NCI-H1092 (cell line): ENCODE measurements around the gene ITPK1.

Source experiments
- DNase-seq: peaks from one replicate; lab custom pipeline; 2025; lab: John Stamatoyannopoulos, UW

Gene ITPK1

DNA sequence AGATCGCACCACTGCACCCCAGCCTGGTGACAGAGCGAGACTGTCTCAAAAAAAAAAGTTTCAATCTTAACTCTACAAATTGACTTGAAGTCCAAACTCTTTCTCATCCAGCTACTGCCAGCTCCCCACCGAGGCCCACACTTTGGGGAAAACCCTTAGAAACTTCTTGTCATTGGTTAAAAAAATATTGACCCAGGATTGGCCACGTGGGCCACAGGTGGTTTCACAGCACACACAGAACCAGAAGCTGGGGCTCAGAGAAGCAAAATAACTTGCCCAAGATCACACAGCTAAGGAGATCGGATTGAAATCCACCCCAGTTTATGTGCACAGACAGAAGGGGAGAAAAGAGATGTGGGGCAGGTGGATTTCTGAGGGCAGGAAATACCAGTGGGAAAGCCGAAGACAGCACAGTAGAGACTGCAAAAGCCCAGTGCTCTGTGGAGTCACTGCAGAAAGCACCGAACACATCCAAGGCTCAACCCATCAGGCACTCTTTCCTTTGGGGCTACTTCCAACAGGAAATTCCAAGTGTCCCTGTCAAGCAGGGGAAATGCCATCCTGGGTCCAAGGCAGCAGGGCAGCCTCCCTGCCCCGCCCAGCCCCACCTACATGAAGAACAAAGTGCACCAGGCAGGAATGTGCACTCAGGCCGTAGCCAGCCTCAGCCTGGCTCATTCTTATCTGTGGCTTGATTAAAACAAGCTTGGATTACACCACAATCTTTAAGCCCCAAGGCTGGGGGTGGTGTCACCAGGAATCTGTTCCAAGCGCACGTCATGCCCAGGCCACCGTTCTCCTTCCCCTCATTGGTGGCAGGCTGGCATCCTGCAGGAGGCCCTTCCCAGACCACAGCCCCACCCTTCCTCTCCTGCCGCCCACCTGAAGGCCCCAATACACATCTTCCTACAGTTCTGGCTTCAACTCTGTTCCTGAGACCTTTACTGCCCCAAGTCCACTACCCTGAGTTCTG lies 72.5 kb downstream of the ITPK1 start:
- DNase-seq, result no peak

DNA sequence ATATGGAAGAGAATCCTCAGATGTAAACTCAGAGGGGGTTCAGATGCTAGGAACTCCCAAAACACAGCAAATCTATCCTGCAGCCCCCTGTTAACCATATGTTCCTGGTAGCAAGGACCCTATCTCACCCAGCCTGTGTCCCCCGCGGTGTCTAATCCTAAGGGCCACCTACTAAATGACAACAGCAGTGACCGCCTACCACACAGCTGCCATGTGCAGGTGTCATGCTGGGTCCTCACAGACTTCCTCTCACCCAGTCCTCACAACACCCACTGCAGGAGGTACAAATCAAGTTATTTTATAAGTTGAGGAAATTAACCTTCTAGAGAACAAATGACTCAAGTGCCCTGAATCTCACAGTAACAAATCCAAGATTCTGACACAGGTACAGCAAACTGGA lies 73.9 kb downstream of the ITPK1 start:
- no peak for DNase-seq

DNA sequence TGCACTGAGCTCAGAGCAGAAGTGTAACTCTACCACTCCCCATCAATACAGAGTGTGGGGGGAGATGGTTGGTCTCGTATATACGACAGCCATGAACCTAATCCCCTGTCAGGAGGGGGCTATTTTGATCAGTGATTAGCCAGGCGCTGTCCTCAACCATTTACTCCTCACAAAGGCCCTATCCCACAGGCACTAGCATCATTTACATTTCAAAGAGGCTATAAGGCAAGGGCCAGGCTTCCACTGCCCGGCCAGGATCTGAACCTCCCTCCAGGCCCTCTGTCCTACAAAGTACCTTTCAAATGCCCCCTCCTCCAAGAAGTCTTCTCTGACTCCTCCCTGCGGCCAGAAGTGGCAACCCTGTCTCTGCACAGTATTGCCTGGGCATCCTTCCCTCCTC lies 74.7 kb downstream of the ITPK1 start:
- no peak for DNase-seq

DNA sequence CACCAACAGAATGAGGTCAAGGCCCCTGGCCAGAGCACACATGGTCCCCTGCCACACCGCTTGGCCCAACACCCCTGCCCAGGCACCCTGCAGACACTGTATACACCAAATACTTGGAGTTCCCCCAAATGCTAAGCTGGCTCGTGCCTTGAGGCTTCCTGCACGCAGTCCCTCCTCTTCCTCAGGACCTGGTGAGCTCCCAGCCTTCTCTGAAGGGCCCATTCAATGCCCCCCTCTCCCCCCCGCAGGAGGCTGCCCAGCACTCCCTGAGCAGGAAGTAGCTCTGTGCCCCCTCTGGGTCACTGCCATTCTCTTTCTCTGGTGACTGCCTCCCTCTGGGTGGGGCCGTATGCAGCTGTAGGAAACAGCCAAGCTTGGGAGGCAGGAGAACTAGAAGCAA lies 75.3 kb downstream of the ITPK1 start:
- DNase-seq, result no peak

DNA sequence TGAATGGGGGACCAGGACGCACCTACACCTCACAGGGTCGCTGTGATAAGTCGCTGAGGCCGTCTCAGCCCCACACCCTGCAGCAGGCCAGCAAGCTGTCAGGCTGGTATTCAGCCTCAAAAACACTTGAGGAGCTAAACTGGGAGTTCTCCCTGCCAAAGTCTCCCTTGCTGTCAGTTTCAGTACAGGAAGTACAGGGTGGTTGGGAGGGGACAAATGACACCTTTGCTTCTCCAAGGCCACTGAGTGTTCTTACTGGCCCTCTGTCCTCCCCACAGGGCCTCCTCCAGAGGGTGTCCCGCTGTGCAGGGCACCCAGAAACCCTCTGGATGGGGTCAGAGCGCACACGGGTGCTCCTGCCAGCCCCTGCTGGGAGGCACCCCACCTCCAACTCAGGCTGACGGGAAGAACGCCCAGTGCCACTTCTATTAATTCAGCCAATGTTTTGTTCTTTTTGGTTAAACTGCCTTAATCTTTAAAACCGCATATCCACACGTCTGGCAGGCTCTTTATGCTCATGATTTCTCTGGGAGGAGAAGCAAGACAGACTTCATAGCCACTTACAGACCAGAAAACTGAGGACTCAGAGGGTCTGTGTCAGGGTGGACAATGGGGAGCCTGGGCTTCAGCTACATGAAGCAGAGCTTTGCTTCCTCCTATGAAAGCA lies 75.9 kb downstream of the ITPK1 start:
- DNase-seq, result no peak

DNA sequence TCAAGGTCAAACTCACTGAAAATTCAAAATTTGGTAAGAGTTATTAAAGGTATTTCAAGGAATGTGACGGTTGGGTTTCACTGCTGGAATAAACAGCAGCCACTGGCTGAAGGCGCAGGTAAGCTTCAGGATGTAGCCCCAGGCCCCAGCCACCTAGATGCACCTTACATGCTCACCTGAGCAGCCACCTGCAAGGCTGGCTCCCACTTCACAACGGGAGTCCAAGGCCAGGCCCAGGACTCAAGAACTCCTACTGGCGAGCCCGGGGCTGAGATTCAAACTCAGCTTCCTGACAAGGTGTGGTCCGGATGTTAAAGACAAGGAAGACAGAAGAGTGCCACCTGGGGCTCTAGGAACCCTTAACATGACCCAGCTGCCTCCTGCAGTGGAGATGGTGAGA lies 78.4 kb downstream of the ITPK1 start:
- DNase-seq, result no peak

DNA sequence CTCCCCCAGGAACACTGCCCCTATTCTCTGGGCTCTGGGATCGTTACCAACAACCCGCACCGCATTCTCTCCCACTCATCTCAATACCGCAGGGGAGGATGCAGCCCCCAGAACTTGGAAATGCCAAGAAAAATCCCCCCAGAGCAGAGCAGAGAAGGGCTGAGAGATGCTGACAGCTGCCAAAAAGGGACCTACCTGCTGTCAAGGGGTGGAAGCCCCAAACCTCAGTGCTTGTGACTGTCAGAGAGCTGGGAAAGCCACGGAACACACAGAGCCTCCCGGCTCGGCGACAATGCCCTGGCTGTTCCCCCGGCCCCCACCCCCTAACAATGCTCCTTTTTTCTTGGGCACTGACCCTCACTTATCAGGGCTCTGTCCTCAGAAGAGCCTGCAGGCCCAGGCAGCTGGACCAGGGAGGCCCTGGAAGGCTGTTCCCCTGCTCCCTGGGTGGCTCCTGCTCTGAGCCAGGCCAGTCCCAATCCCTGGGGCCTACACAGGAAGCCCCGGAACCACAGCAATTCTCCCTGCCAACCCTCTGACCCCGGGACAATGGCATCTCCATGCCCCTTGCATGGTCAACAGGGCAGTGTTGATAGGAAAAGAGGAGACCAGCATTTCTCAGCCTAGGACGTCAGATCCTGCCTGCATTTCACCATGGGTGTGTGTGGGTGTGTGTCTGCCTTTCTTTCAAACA lies 78.9 kb downstream of the ITPK1 start:
- DNase-seq, result no peak

DNA sequence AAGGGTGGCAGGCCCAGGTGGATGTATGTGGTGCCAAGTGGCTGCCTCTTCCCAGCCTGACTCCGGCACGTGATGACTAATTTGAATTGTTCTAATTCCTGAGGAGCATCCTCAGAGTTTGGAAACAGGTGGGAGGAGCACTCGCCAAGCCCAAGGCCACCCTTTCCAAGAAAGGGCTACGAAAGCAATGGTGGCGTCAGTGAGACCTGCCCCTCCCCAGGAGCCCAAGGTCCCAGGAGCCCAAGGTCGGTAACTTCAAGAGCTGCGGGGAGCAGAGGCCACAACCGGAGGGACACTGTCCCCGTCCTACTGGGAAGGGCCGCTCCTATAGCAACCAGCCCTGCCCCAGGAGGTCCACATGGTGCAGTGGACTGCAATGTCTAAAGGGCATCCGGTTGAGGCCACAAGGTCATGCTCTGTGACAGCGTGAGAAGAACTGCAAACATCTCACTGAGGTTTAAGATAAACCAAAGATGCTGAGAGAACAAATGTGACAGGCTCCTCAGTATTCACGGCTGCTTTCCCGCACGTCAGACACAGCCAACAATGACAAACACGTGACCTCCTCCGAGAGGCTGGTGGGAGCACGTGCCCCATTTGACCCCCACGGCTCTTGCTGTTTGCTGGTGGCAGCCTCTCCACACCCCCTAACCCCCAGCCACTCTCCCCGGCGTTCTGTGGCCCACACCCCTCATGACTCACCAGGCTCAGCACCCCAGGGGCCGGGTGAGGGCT lies 79.6 kb downstream of the ITPK1 start:
- DNase-seq, result no peak

DNA sequence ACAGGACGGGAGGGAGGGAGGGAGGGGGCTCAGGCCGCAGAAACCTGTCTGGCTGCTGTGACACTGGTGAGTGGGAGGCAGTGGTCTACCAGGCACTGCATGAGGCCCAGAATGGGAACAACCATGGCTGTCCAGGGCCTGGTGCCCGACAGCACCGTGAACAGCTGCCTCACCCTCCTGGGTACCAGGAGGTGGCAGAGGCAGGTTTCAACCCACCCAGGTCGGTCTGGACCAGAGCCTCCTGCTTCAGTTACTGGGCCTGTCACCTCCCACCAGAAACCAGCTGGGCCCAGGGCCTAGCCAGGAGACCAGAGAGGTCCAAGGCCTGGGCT lies 80.2 kb downstream of the ITPK1 start:
- DNase-seq, result no peak

DNA sequence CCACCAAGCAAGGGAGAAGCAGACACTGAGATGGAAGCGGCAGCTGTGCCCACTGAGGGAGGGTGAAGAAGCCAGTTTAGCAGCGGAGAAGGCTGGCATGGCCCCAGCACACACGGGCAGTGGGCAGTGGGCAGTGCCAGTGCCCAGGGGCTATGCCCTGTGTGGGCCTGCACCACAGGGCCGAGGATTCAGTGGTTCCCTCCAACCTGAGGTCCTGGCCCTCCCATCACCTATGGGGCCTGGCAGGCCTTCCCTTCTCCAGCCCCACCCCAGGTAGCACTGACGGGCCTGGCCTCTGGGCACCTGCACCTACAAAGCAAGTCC lies 81.1 kb downstream of the ITPK1 start:
- DNase-seq, result no peak

DNA sequence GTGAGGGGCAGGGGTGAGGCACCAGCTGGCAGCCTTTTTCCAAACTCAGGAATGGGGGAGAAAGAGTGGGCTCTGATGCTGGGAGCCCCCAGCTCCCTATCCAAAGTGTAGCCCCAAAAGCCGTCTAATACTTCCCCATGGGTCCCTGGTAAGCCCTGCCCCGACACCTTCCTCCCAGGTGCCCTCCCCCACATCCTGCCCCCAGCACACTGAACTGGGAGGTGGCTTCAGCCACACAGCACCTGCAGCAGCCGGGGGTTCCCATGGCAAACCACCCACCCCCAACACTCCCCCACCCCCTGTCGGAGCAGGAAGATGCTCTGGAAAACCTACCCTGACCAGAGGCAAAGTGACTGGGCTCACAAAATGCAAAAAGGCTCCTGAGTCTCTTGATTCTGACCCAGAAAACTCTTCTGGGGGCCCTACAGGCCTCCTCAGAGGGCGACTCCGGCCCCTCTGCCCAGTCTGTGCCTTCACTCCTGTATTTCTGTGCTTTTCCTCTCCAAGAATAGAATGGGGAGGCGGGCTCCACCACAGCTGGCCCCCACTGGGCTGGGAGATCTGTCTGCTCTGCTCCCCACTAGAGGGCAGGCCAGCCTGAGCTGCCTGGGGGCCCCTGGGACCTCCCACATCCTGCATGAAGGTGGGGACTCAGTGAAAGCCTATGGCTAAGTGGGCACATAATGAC lies 81.6 kb downstream of the ITPK1 start:
- no peak for DNase-seq

DNA sequence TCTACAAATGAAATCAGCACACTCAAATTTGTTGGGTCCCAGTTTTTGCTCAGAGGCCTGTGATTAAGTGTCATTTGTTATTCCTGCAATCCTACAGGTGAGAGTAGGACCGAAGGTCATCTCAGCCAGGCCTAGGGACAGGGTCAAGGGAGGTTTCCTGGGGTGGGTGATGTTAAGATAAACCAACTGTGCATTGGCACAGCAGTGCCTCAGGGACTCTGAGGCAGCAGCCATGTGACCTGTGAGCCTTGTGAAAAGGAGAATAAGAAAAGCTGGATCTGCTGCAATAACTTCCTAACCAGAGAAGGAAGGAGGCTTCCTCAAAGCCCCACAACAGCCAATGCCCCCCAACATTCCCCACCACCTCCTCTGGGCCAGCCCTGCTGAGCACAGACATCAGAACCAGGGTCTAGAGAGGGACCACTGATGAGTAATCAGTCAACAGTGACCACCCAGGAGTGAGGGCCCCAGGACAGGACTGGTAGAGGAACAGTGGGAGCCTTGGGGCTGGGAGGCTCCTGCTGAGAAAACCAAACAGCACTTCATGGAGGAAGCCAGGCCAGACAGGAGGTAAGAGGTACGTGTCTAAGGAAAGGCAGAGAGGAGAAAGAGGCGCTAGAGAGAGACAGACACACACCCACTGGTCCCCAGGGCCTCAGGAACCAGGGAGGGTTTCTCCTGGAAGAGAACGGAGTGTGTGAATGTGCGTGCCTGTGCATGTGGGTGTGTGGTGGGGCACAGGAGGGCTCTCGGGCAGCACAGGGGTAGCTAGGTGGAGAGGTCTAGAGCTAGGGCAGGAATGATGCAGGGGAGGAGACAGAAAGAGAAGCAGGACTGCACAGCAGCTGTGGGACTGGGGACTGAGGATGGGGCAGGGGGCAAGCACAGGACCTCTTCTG lies 82.4 kb downstream of the ITPK1 start:
- DNase-seq, result no peak

DNA sequence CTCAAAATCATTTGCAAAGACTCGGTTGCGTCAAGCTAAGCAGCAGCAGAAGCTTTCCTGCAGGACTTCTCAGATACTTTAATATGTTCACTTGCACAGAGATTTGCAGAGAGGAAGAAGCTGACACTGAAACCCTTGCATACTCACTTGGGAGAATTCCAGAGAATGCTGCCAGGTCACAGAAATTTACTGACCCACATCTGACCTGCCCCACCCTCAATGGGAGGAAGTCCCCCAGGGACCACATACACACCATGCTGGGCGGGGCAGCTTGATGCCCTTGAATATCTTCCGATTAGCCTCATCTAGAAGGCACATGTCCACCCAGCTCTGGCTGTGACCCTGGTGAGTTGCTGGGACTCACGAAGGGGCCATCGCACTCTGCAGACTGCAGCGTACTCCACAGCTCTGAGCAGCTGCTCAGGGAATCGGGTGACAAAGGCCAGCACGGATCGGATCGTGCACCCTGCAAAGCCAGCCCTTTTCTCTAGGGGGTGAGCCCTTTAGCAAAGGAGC lies 83.2 kb downstream of the ITPK1 start:
- DNase-seq, result no peak

DNA sequence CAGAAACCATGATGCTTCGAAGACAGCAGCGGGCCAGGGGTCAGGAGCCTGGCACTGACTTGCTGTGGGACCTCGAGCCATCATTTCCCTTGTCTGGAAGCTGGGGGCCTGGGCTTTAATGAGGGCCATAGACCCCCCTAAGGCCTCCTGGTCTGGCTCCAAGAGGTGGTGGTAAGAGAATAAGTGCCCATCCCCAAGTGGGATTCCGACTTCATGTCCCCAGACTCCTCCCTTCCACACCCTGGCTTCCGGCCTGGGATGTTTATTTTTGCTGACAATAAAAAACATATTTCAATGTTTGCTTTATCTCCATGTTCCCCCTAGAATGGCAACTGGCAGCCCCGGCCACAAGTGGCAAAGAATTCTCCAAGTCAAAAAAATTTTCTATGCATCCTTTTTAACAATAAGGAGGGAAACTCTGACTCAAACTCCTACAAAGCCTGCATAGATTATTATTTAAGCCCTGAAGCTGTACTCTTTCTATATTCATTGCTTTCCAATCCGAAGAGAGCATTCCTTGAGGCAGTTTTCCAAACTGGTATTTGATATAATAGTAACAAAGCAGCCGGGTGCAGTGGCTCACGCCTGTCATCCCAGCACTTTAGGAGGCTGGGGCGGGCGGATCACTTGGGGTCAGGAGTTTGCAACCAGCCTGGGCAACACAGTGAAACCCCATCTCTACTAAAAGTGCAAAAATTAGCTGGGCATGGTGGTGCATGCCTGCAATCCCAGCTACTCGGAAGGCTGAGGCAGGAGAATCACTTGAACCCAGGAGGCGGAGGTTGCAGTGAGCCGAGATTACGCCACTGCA lies 84.0 kb downstream of the ITPK1 start:
- no peak for DNase-seq

DNA sequence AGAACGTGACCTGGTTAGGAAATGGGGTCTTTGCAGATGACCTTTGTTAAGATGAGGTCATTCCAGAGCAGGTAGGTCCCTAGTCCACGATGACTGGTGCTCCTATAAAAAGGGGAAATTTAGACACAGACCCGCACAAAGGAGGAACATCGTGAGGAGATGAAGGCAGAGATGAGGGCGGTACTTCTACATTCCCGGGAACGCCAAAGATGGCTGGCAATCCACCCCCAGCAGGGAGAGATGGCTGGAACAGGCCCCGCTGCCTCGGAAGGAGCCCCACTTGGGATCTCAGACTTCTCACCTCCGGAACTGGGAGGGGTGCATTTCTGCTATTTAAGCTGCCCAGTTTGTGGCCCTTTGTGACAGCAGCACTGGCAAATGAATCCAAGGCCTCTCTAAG lies 85.0 kb downstream of the ITPK1 start:
- no peak for DNase-seq

DNA sequence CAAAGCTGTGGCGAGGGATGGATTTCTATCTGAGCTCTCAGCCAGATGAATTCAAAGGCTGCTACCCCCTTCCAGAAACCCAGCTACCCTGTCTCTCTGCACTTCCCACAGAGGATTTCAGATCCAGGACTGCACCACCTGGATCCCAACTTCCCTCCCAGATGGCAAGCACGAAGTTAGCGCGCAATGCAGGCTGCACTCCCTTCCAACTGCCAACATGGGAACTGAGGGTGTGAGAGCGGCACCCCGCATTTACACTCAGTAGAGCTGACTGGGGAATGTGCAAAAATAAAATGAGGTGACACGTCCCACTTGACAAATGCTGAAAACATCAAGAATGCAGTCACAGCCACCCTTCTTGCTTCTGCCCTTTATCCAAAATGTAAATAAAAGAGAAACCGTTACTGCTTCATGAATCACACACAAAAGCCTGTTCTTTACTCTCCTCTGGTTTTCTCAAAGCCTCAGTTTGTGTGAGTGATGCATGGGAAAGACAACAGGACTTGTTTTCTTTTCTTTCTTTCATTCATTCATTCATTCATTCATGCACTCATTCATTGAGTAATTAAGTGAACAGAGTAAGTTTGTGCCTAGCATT lies 85.7 kb downstream of the ITPK1 start:
- DNase-seq, result no peak

DNA sequence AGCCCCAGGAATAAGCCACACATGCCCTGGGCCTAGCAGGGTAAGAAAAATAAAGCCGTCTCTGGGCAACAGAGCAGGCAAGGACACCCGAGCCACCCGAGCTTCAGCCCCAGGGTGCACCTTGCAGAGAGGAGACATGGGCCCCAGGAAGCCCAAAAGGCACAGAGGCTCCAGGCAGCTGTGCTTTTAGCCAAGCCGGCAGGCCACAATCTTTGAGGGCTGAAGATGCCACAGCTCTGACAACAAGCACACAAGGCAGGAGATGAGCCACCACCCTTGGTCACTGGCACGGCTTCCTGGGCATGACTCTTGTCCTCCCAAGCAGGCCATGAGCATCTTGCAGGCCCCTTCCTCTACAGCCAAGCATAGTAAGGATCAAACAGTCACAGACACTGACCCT lies 86.3 kb downstream of the ITPK1 start:
- DNase-seq, result no peak

DNA sequence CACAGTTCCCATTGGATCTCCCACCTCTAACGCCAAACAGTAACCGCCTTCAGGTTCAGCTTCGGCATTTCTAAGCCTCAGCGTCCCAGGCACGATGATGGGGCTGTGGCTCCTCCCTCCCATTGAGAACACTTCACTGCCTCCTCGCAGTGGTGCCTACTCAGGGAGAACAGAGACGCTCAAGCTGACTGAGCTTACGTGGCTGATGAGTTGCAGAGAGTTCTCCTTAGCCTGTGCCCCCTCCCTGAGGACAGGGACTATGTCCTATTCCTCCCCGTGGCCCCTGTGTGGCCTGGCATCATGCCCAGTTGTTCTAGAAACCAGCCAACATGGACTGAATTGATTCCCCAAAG lies 87.0 kb downstream of the ITPK1 start:
- no peak for DNase-seq
